ENCODE results near the gene FBXW11. TPM values are rescaled to one million over a fixed set of nuclear protein-coding genes. Genes with fewer than 3 reads are reported as not detected.

Gene FBXW11
- total and polyA plus RNA-seq, 7 experiments from 2014 or later = 15.0 to 40.7 (median 30.0) TPM

DNA sequence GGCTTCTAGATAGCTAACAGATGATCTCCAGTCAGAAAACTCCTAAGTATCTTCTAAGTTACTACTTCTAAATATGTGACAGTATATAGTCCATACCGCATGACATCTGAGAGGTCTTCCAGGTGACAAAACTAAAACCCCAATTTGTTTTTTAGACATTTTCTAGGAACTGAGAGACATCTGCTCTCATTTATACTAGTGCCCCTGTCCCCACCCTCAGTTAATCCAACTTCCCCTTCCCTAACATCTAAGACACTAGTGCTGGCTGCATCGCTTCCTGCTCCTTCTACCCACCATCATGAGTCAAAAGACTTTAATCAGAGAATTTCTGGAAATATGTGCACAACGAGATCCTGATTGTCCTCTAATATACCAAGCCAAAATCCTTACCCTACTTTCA is 37.9 kb downstream of the FBXW11 start:
- ChIA-PET POLR2A (interaction anchor here (0.7 kb wide), 1 partner anchor 17 kb away, joined by 4 read pairs; no protein-coding TSS in a partner anchor), CTCF (interaction anchor here (0.6 kb wide), 1 partner anchor 33 kb away, joined by 5 read pairs; no protein-coding TSS in a partner anchor)
- intact Hi-C loops (cut with micrococcal nuclease) = no loop called here
- peaks cover 30 to 77% (median 69%) of the 10 kb centered on the region in 7 donors for H3K4me1 Mint-ChIP-seq
- Histone ChIP-seq H3K9me3 (ENCODE audit: control insufficient read depth in 2 of 3, low read length in 3 of 3) (peaks cover 0 to 5% (median 0%) of the 10 kb centered on the region in 3 experiments), H3K27ac (ENCODE audit: low read depth, low read length) (no peak overlapping the region), H3K36me3 (ENCODE audit: control insufficient read depth in 2 of 3, insufficient read depth in 3 of 3, low read length in 3 of 3) (no peaks in the 10 kb centered on the region), H3K27me3 (ENCODE audit: control insufficient read depth in 2 of 2, insufficient read depth in 2 of 2, low read length in 2 of 2) (no peaks in the 10 kb centered on the region), H3K4me3 (ENCODE audit: low read length) (no peak overlapping the region), H3K4me1 (ENCODE audit: control insufficient read depth in 2 of 2, insufficient read depth in 2 of 2, low read length in 2 of 2) (peaks cover 6 to 17% of the 10 kb centered on the region in 2 donors)
- H3K27ac Mint-ChIP-seq = peak overlapping the region in 3 of 9 donors; percentile 26 to 73 (median 61)
- ATAC-seq (no peak), DNase-seq (no peak)
- no peaks in the 10 kb centered on the region for H3K27me3 Mint-ChIP-seq
- peaks cover 0 to 28% (median 21%) of the 10 kb centered on the region in 5 donors for H3K36me3 Mint-ChIP-seq
- peaks cover 0 to 10% (median 5%) of the 10 kb centered on the region in 11 donors for H3K9me3 Mint-ChIP-seq
- no peak overlapping the region for H3K4me3 Mint-ChIP-seq

DNA sequence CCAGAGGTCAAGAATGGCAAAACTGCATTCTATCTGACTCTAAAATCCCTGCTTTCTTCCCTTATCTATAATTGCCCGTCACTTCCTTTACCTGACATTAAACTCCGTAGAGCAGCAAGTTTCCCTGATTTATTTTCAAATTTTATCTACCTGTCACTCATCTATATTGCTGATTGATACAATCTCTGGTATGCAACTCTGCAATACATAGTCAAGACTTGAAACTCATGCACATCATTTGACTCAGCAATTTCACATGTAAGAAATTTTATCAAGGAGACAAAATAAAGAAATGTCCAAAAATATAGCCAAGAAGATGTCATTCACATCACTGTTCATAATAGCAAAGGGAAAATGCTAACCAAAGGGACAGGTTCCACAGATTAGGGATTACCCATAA is 39.5 kb downstream of the FBXW11 start:
- H3K4me3 ChIP-seq (ENCODE audit: low read length) = no peak overlapping the region
- peak overlapping the region in 5 of 10 donors; percentile 1 to 30 (median 8) for H3K4me3 Mint-ChIP-seq
- no peaks in the 10 kb centered on the region for H3K36me3 ChIP-seq (ENCODE audit: control insufficient read depth in 2 of 3, insufficient read depth in 3 of 3, low read length in 3 of 3)
- peaks cover 0 to 5% (median 0%) of the 10 kb centered on the region in 3 experiments for H3K9me3 ChIP-seq (ENCODE audit: control insufficient read depth in 2 of 3, low read length in 3 of 3)
- ATAC-seq (no peak), DNase-seq (no peak)
- H3K9me3 Mint-ChIP-seq = peaks cover 0 to 10% (median 5%) of the 10 kb centered on the region in 11 donors
- peak overlapping the region in 4 of 9 donors; percentile 2 to 19 (median 15) for H3K27ac Mint-ChIP-seq
- peaks cover 0 to 23% (median 19%) of the 10 kb centered on the region in 5 donors for H3K36me3 Mint-ChIP-seq
- no peak overlapping the region for H3K27ac ChIP-seq (ENCODE audit: low read depth, low read length)
- H3K4me1 Mint-ChIP-seq = peaks cover 35 to 83% (median 72%) of the 10 kb centered on the region in 7 donors
- intact Hi-C loops (cut with micrococcal nuclease) = no loop called here
- ChIA-PET CTCF (interaction anchor here (0.7 kb wide), 1 partner anchor 50 kb away, joined by 4 read pairs; no protein-coding TSS in a partner anchor), POLR2A (no interaction called here)
- peaks cover 12 to 28% of the 10 kb centered on the region in 2 donors for H3K4me1 ChIP-seq (ENCODE audit: control insufficient read depth in 2 of 2, insufficient read depth in 2 of 2, low read length in 2 of 2)
- H3K27me3 Mint-ChIP-seq = no peaks in the 10 kb centered on the region
- H3K27me3 ChIP-seq (ENCODE audit: control insufficient read depth in 2 of 2, insufficient read depth in 2 of 2, low read length in 2 of 2) = no peaks in the 10 kb centered on the region

GRCh38 chr5:171966270-171966669 is 40.2 kb downstream of the FBXW11 start:
- H3K4me1 ChIP-seq (ENCODE audit: control insufficient read depth in 2 of 2, insufficient read depth in 2 of 2, low read length in 2 of 2) = peaks cover 12 to 28% of the 10 kb centered on the region in 2 donors
- H3K27ac ChIP-seq (ENCODE audit: low read depth, low read length) = no peak overlapping the region
- H3K36me3 ChIP-seq (ENCODE audit: control insufficient read depth in 2 of 3, insufficient read depth in 3 of 3, low read length in 3 of 3) = no peaks in the 10 kb centered on the region
- ChIA-PET POLR2A (interaction anchor here (0.6 to 0.7 kb wide), 2 partner anchors 57 to 130 kb away, joined by 3 read pairs; no protein-coding TSS in a partner anchor), CTCF (no interaction called here)
- Mint-ChIP-seq H3K36me3 (peaks cover 0 to 22% (median 17%) of the 10 kb centered on the region in 5 donors), H3K27me3 (no peaks in the 10 kb centered on the region), H3K4me1 (peaks cover 35 to 86% (median 71%) of the 10 kb centered on the region in 7 donors), H3K9me3 (peaks cover 0 to 10% (median 5%) of the 10 kb centered on the region in 11 donors), H3K27ac (peak overlapping the region in 6 of 9 donors; percentile 24 to 69 (median 48)), H3K4me3 (peak overlapping the region in 7 of 10 donors; percentile 12 to 60 (median 40))
- ATAC-seq = no peak
- no peak for DNase-seq
- peaks cover 0 to 5% (median 0%) of the 10 kb centered on the region in 3 experiments for H3K9me3 ChIP-seq (ENCODE audit: control insufficient read depth in 2 of 3, low read length in 3 of 3)
- H3K27me3 ChIP-seq (ENCODE audit: control insufficient read depth in 2 of 2, insufficient read depth in 2 of 2, low read length in 2 of 2) = no peaks in the 10 kb centered on the region
- H3K4me3 ChIP-seq (ENCODE audit: low read length) = no peak overlapping the region
- intact Hi-C loops (cut with micrococcal nuclease) = no loop called here

GRCh38 chr5:171965745-171966144 is 40.7 kb downstream of the FBXW11 start:
- CTCF ChIA-PET = no interaction called here
- no peaks in the 10 kb centered on the region for H3K36me3 ChIP-seq (ENCODE audit: control insufficient read depth in 2 of 3, insufficient read depth in 3 of 3, low read length in 3 of 3)
- H3K27ac ChIP-seq (ENCODE audit: low read depth, low read length) = no peak overlapping the region
- ATAC-seq (peak; percentile 49), DNase-seq (no peak)
- peaks cover 35 to 86% (median 71%) of the 10 kb centered on the region in 7 donors for H3K4me1 Mint-ChIP-seq
- peak overlapping the region in 4 of 10 donors; percentile 3 to 30 (median 24) for H3K4me3 Mint-ChIP-seq
- H3K27me3 ChIP-seq (ENCODE audit: control insufficient read depth in 2 of 2, insufficient read depth in 2 of 2, low read length in 2 of 2) = no peaks in the 10 kb centered on the region
- no peaks in the 10 kb centered on the region for H3K27me3 Mint-ChIP-seq
- intact Hi-C loops (cut with micrococcal nuclease) = no loop called here
- peaks cover 12 to 28% of the 10 kb centered on the region in 2 donors for H3K4me1 ChIP-seq (ENCODE audit: control insufficient read depth in 2 of 2, insufficient read depth in 2 of 2, low read length in 2 of 2)
- H3K4me3 ChIP-seq (ENCODE audit: low read length) = no peak overlapping the region
- peaks cover 0 to 17% (median 11%) of the 10 kb centered on the region in 5 donors for H3K36me3 Mint-ChIP-seq
- peaks cover 0 to 8% (median 5%) of the 10 kb centered on the region in 11 donors for H3K9me3 Mint-ChIP-seq
- peaks cover 0 to 5% (median 0%) of the 10 kb centered on the region in 3 experiments for H3K9me3 ChIP-seq (ENCODE audit: control insufficient read depth in 2 of 3, low read length in 3 of 3)
- H3K27ac Mint-ChIP-seq = peak overlapping the region in 1 of 9 donors; percentile 57
- POLR2A ChIA-PET = no interaction called here

- ChIA-PET CTCF (no interaction called here), POLR2A (interaction anchor here (1.0 to 1.3 kb wide), 2 partner anchors 10 to 45 kb away, joined by 3 to 4 read pairs; no protein-coding TSS in a partner anchor)
- Histone ChIP-seq H3K27me3 (ENCODE audit: control insufficient read depth in 2 of 2, insufficient read depth in 2 of 2, low read length in 2 of 2) (no peaks in the 10 kb centered on the region), H3K9me3 (ENCODE audit: control insufficient read depth in 2 of 3, low read length in 3 of 3) (no peaks in the 10 kb centered on the region), H3K36me3 (ENCODE audit: control insufficient read depth in 2 of 3, insufficient read depth in 3 of 3, low read length in 3 of 3) (no peaks in the 10 kb centered on the region), H3K4me3 (ENCODE audit: low read length) (no peak overlapping the region), H3K4me1 (ENCODE audit: control insufficient read depth in 2 of 2, insufficient read depth in 2 of 2, low read length in 2 of 2) (peaks cover 14 to 34% of the 10 kb centered on the region in 2 donors), H3K27ac (ENCODE audit: low read depth, low read length) (no peak overlapping the region)
- Mint-ChIP-seq H3K9me3 (no peaks in the 10 kb centered on the region), H3K27ac (peak overlapping the region in 2 of 9 donors; percentile 10 to 20), H3K4me1 (peaks cover 37 to 95% (median 74%) of the 10 kb centered on the region in 7 donors), H3K4me3 (peak overlapping the region in 3 of 10 donors; percentile 1 to 24 (median 4)), H3K27me3 (no peaks in the 10 kb centered on the region), H3K36me3 (peaks cover 0 to 10% (median 1%) of the 10 kb centered on the region in 5 donors)
- intact Hi-C loops (cut with micrococcal nuclease) = no loop called here
- DNase-seq (no peak), ATAC-seq (no peak)
Measured at GRCh38 chr5:171963416-171963815, 43.0 kb downstream of the FBXW11 start.

- peaks cover 37 to 42% of the 10 kb centered on the region in 2 donors for H3K4me1 ChIP-seq (ENCODE audit: control insufficient read depth in 2 of 2, insufficient read depth in 2 of 2, low read length in 2 of 2)
- H3K36me3 Mint-ChIP-seq = peaks cover 0 to 3% (median 0%) of the 10 kb centered on the region in 5 donors
- peak overlapping the region in 2 of 10 donors; percentile 1 to 8 for H3K4me3 Mint-ChIP-seq
- peak overlapping the region in 1 of 9 donors; percentile 41 for H3K27ac Mint-ChIP-seq
- H3K27ac ChIP-seq (ENCODE audit: low read depth, low read length) = no peak overlapping the region
- no peaks in the 10 kb centered on the region for H3K9me3 Mint-ChIP-seq
- no peaks in the 10 kb centered on the region for H3K27me3 ChIP-seq (ENCODE audit: control insufficient read depth in 2 of 2, insufficient read depth in 2 of 2, low read length in 2 of 2)
- no peak for ATAC-seq
- peaks cover 38 to 98% (median 79%) of the 10 kb centered on the region in 7 donors for H3K4me1 Mint-ChIP-seq
- ChIA-PET POLR2A (no interaction called here), CTCF (no interaction called here)
- no peaks in the 10 kb centered on the region for H3K27me3 Mint-ChIP-seq
- intact Hi-C loops (cut with micrococcal nuclease) = loop anchor here in 1 of 2 donors (2.0 kb wide), 1 partner anchor 44 kb away; no protein-coding TSS in a partner anchor
- no peaks in the 10 kb centered on the region for H3K9me3 ChIP-seq (ENCODE audit: control insufficient read depth in 2 of 3, low read length in 3 of 3)
- DNase-seq = no peak
- no peak overlapping the region for H3K4me3 ChIP-seq (ENCODE audit: low read length)
- no peaks in the 10 kb centered on the region for H3K36me3 ChIP-seq (ENCODE audit: control insufficient read depth in 2 of 3, insufficient read depth in 3 of 3, low read length in 3 of 3)
Measured at GRCh38 chr5:171961117-171961516, 45.3 kb downstream of the FBXW11 start.

All from naive thymus-derived CD4-positive, alpha-beta T cell (primary cell).